H1 (cell line): Measurements from ENCODE around the gene SLC22A31. TPM values are rescaled to one million over a fixed set of nuclear protein-coding genes. Genes with fewer than 3 reads are reported as not detected.

Experiments used
- CTCF ChIA-PET: fragments of 300-600 bp; sonication (Branson Sonifier 250); formaldehyde crosslinking; loops from one replicate; lab custom pipeline; 2021; ENCODE audit not compliant: partially characterized antibody; lab: Charles Lee
- POLR2A ChIA-PET: fragments of 300-600 bp; sonication (Branson Sonifier 250); formaldehyde crosslinking; loops from one replicate; lab custom pipeline; 2021; ENCODE audit warnings: inconsistent platforms; ENCODE audit not compliant: partially characterized antibody; lab: Charles Lee
- DNase-seq, 2 experiments: peaks; one replicate each; pipeline versions ENCODE4 v3.0.0 to v3.0.0-alpha.2; 2010 to 2022; ENCODE audit warnings: low spot score in 2 of 2, low read depth in 1 of 2, mixed read lengths in 1 of 2
- FAIRE-seq: peaks from 2 replicates; lab custom pipeline; 2011; peaks lifted over from hg19 to GRCh38; lab: Jason Lieb, UNC
- H2AFZ ChIP-seq: 2 replicates; pipeline ENCODE4 v1.8.1; 2012; ENCODE audit warnings: low read length, inconsistent platforms
- H2AK5ac ChIP-seq: 2 replicates; pipeline ENCODE4 v1.6.1; 2013; ENCODE audit warnings: low read depth, low read length
- H2BK120ac ChIP-seq: replicated peaks from 2 replicates; pipeline ENCODE3; 2013; ENCODE audit warnings: low read depth, low read length, inconsistent platforms
- H2BK12ac ChIP-seq: 2 replicates; pipeline ENCODE4 v1.6.1; 2013; ENCODE audit warnings: low read depth, low read length
- H2BK15ac ChIP-seq: 2 replicates; pipeline ENCODE4 v1.6.1; 2013; ENCODE audit warnings: low read length
- H2BK20ac ChIP-seq: 2 replicates; pipeline ENCODE4 v1.6.1; 2013; ENCODE audit warnings: low read length
- H2BK5ac ChIP-seq: 2 replicates; pipeline ENCODE4 v1.6.1; 2013; ENCODE audit warnings: low read depth, low read length
- H3K14ac ChIP-seq: 2 replicates; pipeline ENCODE4 v1.6.1; 2013; ENCODE audit warnings: inconsistent platforms; ENCODE audit not compliant: insufficient read length
- H3K18ac ChIP-seq: 2 replicates; pipeline ENCODE4 v1.6.1; 2013; ENCODE audit warnings: low read length; ENCODE audit errors: extremely low read depth
- H3K23ac ChIP-seq: 2 replicates; pipeline ENCODE4 v1.6.1; 2013; ENCODE audit warnings: inconsistent platforms; ENCODE audit not compliant: insufficient read length
- H3K23me2 ChIP-seq: 2 replicates; pipeline ENCODE4 v1.6.1; 2013; ENCODE audit warnings: low read depth, low read length
- H3K27ac ChIP-seq: 2 replicates; pipeline ENCODE4 v1.6.1; 2011; ENCODE audit warnings: low read depth, low read length, inconsistent platforms
- H3K27me3 ChIP-seq, 4 experiments: replicated peaks in 1 of 4; 1 replicate in 1 of 4; 2 replicates in 3 of 4; pipeline versions ENCODE4 v1.6.1 to v1.8.1; 2011 to 2013; ENCODE audit warnings: low read length in 3 of 4, mild to moderate bottlenecking in 3 of 4, inconsistent platforms in 2 of 4, mixed read lengths in 2 of 4, moderate library complexity in 1 of 4; ENCODE audit not compliant: control insufficient read depth in 3 of 4, insufficient read depth in 3 of 4; ENCODE audit errors: extremely low read depth in 1 of 4
- H3K36me3 ChIP-seq, 4 experiments: 2 replicates each; pipeline versions ENCODE4 v1.6.1 to v1.8.1; 2011 to 2013; ENCODE audit warnings: mild to moderate bottlenecking in 4 of 4, low read length in 3 of 4, moderate library complexity in 2 of 4, control low read depth in 1 of 4, inconsistent platforms in 1 of 4; ENCODE audit not compliant: insufficient read depth in 4 of 4, control insufficient read depth in 2 of 4
- H3K4ac ChIP-seq: replicated peaks from 2 replicates; pipeline ENCODE3; 2013; ENCODE audit warnings: low read length, low read depth, mixed read lengths, inconsistent platforms; ENCODE audit not compliant: insufficient read length
- H3K4me1 ChIP-seq, 4 experiments: replicated peaks in 1 of 4; 1 replicate in 1 of 4; 2 replicates in 3 of 4; pipeline versions ENCODE4 v1.6.1 to v1.8.1; 2011 to 2013; ENCODE audit warnings: low read length in 3 of 4, inconsistent platforms in 2 of 4, mixed read lengths in 1 of 4; ENCODE audit not compliant: insufficient read depth in 4 of 4, control insufficient read depth in 3 of 4
- H3K4me2 ChIP-seq, 2 experiments: 2 replicates each; pipeline versions ENCODE4 v1.6.1 to v1.8.1; 2011 to 2013; ENCODE audit warnings: low read depth in 2 of 2, low read length in 2 of 2, control low read depth in 1 of 2, inconsistent platforms in 1 of 2, mild to moderate bottlenecking in 1 of 2; ENCODE audit not compliant: insufficient read depth in 1 of 2
- H3K4me3 ChIP-seq, 4 experiments: fragments of 200-600, 300-600 bp in 1 of 4; sonication (generic), shearing (Covaris generic), sonication (Bioruptor Twin) in 1 of 4; 2 replicates each; pipeline versions ENCODE4 v1.5.1 to v1.8.1; 2011 to 2016; ENCODE audit warnings: low read length in 4 of 4, low read depth in 3 of 4, control low read depth in 2 of 4, inconsistent platforms in 2 of 4, mild to moderate bottlenecking in 2 of 4, mixed read lengths in 1 of 4, moderate library complexity in 1 of 4; ENCODE audit not compliant: insufficient read depth in 2 of 4; ENCODE audit errors: extremely low read depth in 1 of 4
- H3K56ac ChIP-seq: replicated peaks from 2 replicates; pipeline ENCODE3; 2013; ENCODE audit warnings: low read depth, mild to moderate bottlenecking, mixed read lengths, low read length, inconsistent platforms; ENCODE audit not compliant: insufficient read length
- H3K79me1 ChIP-seq: 2 replicates; pipeline ENCODE4 v1.6.1; 2013; ENCODE audit warnings: low read depth, low read length, control low read depth
- H3K79me2 ChIP-seq, 2 experiments: 2 replicates each; pipeline versions ENCODE4 v1.6.1 to v1.8.1; 2012 to 2013; ENCODE audit warnings: low read length in 2 of 2, mild to moderate bottlenecking in 2 of 2, inconsistent platforms in 1 of 2; ENCODE audit not compliant: insufficient read depth in 2 of 2, control insufficient read depth in 1 of 2
- H3K9ac ChIP-seq, 4 experiments: replicated peaks in 1 of 4; 1 replicate in 1 of 4; 2 replicates in 3 of 4; pipeline versions ENCODE4 v1.6.1 to v1.8.1; 2011 to 2013; ENCODE audit warnings: low read depth in 3 of 4, low read length in 3 of 4, control low read depth in 2 of 4, mild to moderate bottlenecking in 2 of 4, moderate library complexity in 2 of 4, inconsistent platforms in 1 of 4; ENCODE audit errors: extremely low read depth in 1 of 4
- H3K9me3 ChIP-seq, 2 experiments: 2 replicates each; pipeline versions ENCODE4 v1.6.1 to v1.8.1; 2012 to 2013; ENCODE audit warnings: mild to moderate bottlenecking in 2 of 2, moderate library complexity in 2 of 2, control low read depth in 1 of 2, inconsistent platforms in 1 of 2, low read depth in 1 of 2, low read length in 1 of 2, mixed read lengths in 1 of 2; ENCODE audit not compliant: insufficient read depth in 2 of 2
- H4K20me1 ChIP-seq, 2 experiments: replicated peaks in 1 of 2; 2 replicates each; pipeline versions ENCODE3 to v1.8.1; 2011 to 2013; ENCODE audit warnings: inconsistent platforms in 2 of 2, low read length in 2 of 2, mild to moderate bottlenecking in 1 of 2; ENCODE audit not compliant: insufficient read depth in 2 of 2, control insufficient read depth in 1 of 2
- H4K5ac ChIP-seq: 2 replicates; pipeline ENCODE4 v1.6.1; 2013; ENCODE audit warnings: low read length, low read depth, mixed read lengths, inconsistent platforms; ENCODE audit not compliant: insufficient read length
- H4K8ac ChIP-seq: 2 replicates; pipeline ENCODE4 v1.8.0; 2013; ENCODE audit warnings: mild to moderate bottlenecking, moderate library complexity, low read length, inconsistent platforms; ENCODE audit not compliant: insufficient read depth; ENCODE audit errors: extremely low read depth
- H4K91ac ChIP-seq: replicated peaks from 2 replicates; pipeline ENCODE3; 2013; ENCODE audit warnings: low read length, mixed read lengths, inconsistent platforms; ENCODE audit not compliant: insufficient read length
- BACH1 ChIP-seq: IDR thresholded peaks from 2 replicates; pipeline ENCODE4 v1.6.1; 2012; ENCODE audit warnings: low read length, improper control_type of control experiment
- CHD2 ChIP-seq: IDR thresholded peaks from 2 replicates; pipeline ENCODE4 v1.6.1; 2012; ENCODE audit warnings: low read length, improper control_type of control experiment
- EZH2 ChIP-seq: fragments of 200-600 bp; sonication (generic); IDR thresholded peaks from 2 replicates; pipeline ENCODE4 v1.7.1; 2012; ENCODE audit warnings: low read depth, mild to moderate bottlenecking, moderate library complexity, low read length, inconsistent platforms; ENCODE audit not compliant: severe bottlenecking
- HDAC2 ChIP-seq, 2 experiments: fragments of 300-600 bp in 1 of 2; sonication (generic) in 1 of 2; IDR thresholded peaks; 2 replicates each; pipeline ENCODE4 v1.6.1; 2011 to 2012; ENCODE audit warnings: low read depth in 2 of 2, low read length in 2 of 2, mild to moderate bottlenecking in 2 of 2, moderate library complexity in 2 of 2, borderline replicate concordance in 1 of 2, inconsistent platforms in 1 of 2
- JUND ChIP-seq: IDR thresholded peaks from 2 replicates; pipeline ENCODE4 v1.6.1; 2011; ENCODE audit warnings: mild to moderate bottlenecking, improper control_type of control experiment, low read length
- KDM1A ChIP-seq: fragments of 200-600, 300-600 bp; sonication (generic); IDR thresholded peaks from 2 replicates; pipeline ENCODE4 v1.7.1; 2016; ENCODE audit warnings: mild to moderate bottlenecking, low read length, borderline replicate concordance
- PHF8 ChIP-seq: fragments of 200-600 bp; sonication (generic); conservative IDR thresholded peaks from 2 replicates; pipeline ENCODE4 v1.7.1; 2012; ENCODE audit warnings: low read depth, mild to moderate bottlenecking, inconsistent platforms, low read length, moderate library complexity
- POLR2A ChIP-seq, 2 experiments: IDR thresholded peaks; 1 replicate in 1 of 2; 2 replicates in 1 of 2; pipeline ENCODE4 v1.6.1; 2011; ENCODE audit warnings: low read depth in 2 of 2, low read length in 2 of 2, mild to moderate bottlenecking in 2 of 2; ENCODE audit errors: control extremely low read depth in 1 of 2
- SP1 ChIP-seq: IDR thresholded peaks from 2 replicates; pipeline ENCODE4 v1.6.1; 2011; ENCODE audit warnings: low read depth, low read length
- SUZ12 ChIP-seq: fragments of 200-600 bp; sonication (generic); IDR thresholded peaks from 2 replicates; pipeline ENCODE4 v1.6.1; 2012; ENCODE audit warnings: mild to moderate bottlenecking, inconsistent platforms, low read length, moderate library complexity, mixed read lengths
- TAF1 ChIP-seq: IDR thresholded peaks from 2 replicates; pipeline ENCODE4 v1.6.1; 2011; ENCODE audit warnings: mild to moderate bottlenecking, low read depth, low read length
- TCF12 ChIP-seq: IDR thresholded peaks from 2 replicates; pipeline ENCODE4 v1.6.1; 2011; ENCODE audit warnings: low read depth, mild to moderate bottlenecking, low read length
- WGBS, 2 experiments: shearing (Covaris generic) in 1 of 2; methylation state at CpG; one replicate each; pipeline versions ENCODE4 v1.1.6 to v1.1.7; 2013 to 2015; ENCODE audit warnings: low lambda C conversion rate in 2 of 2, mixed read lengths in 2 of 2, inconsistent platforms in 1 of 2, low coverage in 1 of 2, missing lambda C conversion rate in 1 of 2; ENCODE audit not compliant: insufficient replicate concordance in 2 of 2, insufficient coverage in 1 of 2, insufficient read length in 1 of 2; ENCODE audit errors: extremely low coverage in 1 of 2, missing lambda C conversion rate in 1 of 2; 5-methylcytosine and 5-hydroxymethylcytosine counted together
- polyA plus RNA-seq, 7 experiments: library from polyadenylated mRNA; depleted of rRNA in 3 of 7; stranded (reverse) in 5 of 7; unstranded in 2 of 7; fragments of >200 nt in 5 of 7; fragments of 200-250 nt in 2 of 7; gene quantifications; 1 replicate in 5 of 7; 2 replicates in 1 of 7; 4 replicates in 1 of 7; pipeline versions ENCODE4 v1.2.1 to v1.2.3, GENCODE V29; 2011 to 2013; ENCODE audit warnings: missing spikeins in 2 of 7, mixed read lengths in 2 of 7
- total RNA-seq: library from RNA; stranded (reverse); fragmentation: NEBNext Ultra II Directional; extraction: Animal tissue kit (Norgen Biotek cat#: 25700); gene quantifications from 2 replicates; pipeline ENCODE4 v1.2.1, GENCODE V29; 2021

Gene SLC22A31
- total and polyA plus RNA-seq, 2 of the 8 experiments (the other 6 are each of a cell fraction or from before 2014, with no cell fraction given), result 7.7 to 10.6 TPM

DNA sequence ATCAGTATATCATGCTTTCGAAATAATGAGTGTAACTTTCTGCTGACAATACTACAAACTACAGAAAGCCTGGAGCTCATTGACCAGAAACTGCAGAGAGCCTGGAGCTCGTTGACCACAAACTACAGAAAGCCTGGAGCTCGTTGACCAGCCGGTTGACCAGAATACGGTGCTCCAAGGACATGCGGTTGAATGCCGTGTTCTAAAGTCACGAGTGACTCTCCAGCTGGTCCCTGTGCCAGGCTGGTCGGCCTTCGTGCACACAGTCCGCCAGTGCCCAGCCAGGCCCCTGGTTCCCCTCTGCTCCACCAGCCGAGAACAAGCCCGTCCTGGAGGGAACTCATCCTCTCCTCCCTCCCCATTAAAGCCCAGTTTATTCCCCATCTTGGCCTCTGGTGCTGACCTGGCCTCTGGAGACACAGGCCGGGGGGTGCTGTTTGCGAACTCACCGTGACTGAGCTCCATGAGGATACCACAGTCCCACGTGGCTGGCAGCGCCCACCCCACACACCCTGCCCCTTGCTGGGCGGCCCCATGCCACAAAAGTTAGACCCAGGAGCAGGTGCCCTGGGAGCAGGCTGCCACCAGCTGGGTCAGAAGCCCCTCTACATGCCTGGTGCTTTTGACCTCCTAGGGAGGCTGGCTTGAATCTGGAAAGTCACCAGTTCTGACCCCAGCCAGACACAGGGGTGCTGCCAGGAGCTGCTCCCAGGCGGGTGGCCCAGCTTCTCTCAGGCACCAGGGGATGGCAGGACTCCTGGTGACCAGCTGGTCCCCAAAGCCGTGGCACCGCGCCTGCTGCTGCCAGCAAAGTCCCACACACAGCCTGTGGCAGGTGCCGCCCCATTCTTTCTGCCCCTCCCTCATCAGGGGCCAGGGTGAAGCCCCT, 44.2 kb downstream of the SLC22A31 start:
- Histone ChIP-seq H3K36me3 (peaks cover 0 to 2% (median 0%) of the 10 kb centered on the region in 4 experiments; a peak in 2 of 8 replicates), H3K23me2 (no peaks in the 10 kb centered on the region; the same call in 1 of the 2 replicates), H3K9ac (no peak overlapping the region), H3K27me3 (peaks cover 0 to 6% (median 1%) of the 10 kb centered on the region in 4 experiments; a peak in 2 of 7 replicates), H2BK15ac (no peak overlapping the region), H2AK5ac (no peak overlapping the region), H3K4me3 (no peak overlapping the region), H3K18ac (no peak overlapping the region), H3K79me2 (no peaks in the 10 kb centered on the region), H3K4me2 (no peak overlapping the region), H3K14ac (no peak overlapping the region), H2BK5ac (no peak overlapping the region), H3K9me3 (peaks cover 15 to 30% of the 10 kb centered on the region in 2 experiments), H2AFZ (no peak overlapping the region), H4K8ac (no peak overlapping the region), H3K4ac (no peak overlapping the region), H3K27ac (no peak overlapping the region), H2BK12ac (no peak overlapping the region), H3K56ac (no peak overlapping the region), H4K91ac (no peak overlapping the region), H3K23ac (no peak overlapping the region), H4K5ac (no peak overlapping the region), H2BK20ac (no peak overlapping the region), H4K20me1 (peaks cover 0 to 4% of the 10 kb centered on the region in 2 experiments), H3K4me1 (no peaks in the 10 kb centered on the region), H2BK120ac (no peak overlapping the region), H3K79me1 (no peaks in the 10 kb centered on the region)
- WGBS, 2 experiments, result 83% methylated on average over 23 of the region's 24 CpGs; no CpG with 5 or more reads in 1 of the 2 experiments
- DNase-seq (no peak), FAIRE-seq (no peak)
- ChIA-PET POLR2A (interaction anchor here (0.5 to 2.4 kb wide), 12 partner anchors 8 to 339 kb away, joined by 3 to 7 read pairs (median 3); partner anchors contain the start of genes ACSF3 and TRAPPC2L), CTCF (interaction anchor here (0.6 to 2.4 kb wide), 8 partner anchors 9 to 289 kb away, joined by 3 to 8 read pairs (median 3); no protein-coding TSS in a partner anchor)
- TF ChIP-seq SUZ12 (no peak), JUND (no peak), SP1 (no peak), POLR2A (IDR thresholded peaks at IDR 0.05; ENCODE audit: control extremely low read depth in 1 of 2, low read depth in 2 of 2, low read length in 2 of 2) (no peak), KDM1A (no peak), PHF8 (no peak), TCF12 (no peak), HDAC2 (IDR thresholded peaks at IDR 0.05; ENCODE audit: borderline replicate concordance in 1 of 2, low read depth in 2 of 2, low read length in 2 of 2) (no peak), CHD2 (no peak), TAF1 (no peak), BACH1 (no peak), EZH2 (no peak)
